ENCODE results near the gene LMOD1. TPM values are rescaled to one million over a fixed set of nuclear protein-coding genes. Genes with fewer than 3 reads are reported as not detected.

Gene LMOD1
- 100 to 1,000 TPM; 347 to 469 TPM for total RNA-seq
- 100 to 1,000 TPM; 368 to 601 TPM for polyA plus RNA-seq
- long read RNA-seq, donor 1, transcript LMOD1-201 (3 exons, 3,970 nt), result major isoform, 51 of 727 reads
- long read RNA-seq, donor 1, partial matches to known transcripts, result 406 of 727 reads
- long read RNA-seq, donor 1, other reads (novel, unspliced or antisense), result 270 of 727 reads
- long read RNA-seq, donor 2, transcript LMOD1-201 (3 exons, 3,970 nt), result major isoform, 76 of 294 reads
- long read RNA-seq, donor 2, partial matches to known transcripts, result 91 of 294 reads
- long read RNA-seq, donor 2, other reads (novel, unspliced or antisense), result 127 of 294 reads

DNA sequence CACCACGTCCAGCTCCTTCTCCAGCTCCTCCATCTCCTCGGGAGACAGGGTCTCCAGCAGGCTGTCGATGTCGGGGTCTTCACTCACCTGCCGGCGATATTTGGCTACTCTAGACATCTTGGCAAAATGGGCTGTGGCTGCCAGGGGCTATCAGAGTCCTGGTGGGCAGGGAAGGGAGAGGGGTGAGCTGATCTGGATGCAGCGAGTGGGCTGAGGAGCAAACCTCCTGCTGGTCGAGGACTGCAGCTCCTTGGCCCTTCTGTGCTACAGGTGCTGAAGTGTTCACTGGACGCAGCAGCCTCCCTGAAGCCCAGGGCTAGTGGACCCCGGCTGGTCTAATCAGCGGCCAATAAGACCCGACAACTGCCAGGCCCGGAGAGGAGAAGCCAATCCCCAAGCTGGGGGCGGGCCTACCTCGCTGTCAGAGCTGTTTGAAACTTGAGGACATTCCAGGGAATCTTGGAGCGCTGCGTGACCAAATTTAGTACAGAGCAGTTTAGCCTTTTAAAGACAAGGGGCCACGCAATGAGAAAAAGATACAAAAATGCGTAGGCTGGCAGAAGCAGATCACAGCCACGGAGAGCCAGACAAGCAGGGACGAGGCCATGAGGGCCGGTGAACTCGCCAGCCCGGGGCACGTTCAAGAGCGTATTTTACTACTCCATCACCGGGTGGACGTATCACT lies at the start of gene LMOD1:
Gene LMOD1, minus strand, starts transcription at position 325 of the 685 bp plus-strand sequence. Its CDS starts 208 bp downstream, at position 117.
- peak within 1 kb of the TSS; percentile 99 for H3K27ac ChIP-seq (ENCODE audit: low read depth in 1 of 2, low read length in 2 of 2)
- intact Hi-C loops (cut with DNase I), result loop anchor here (1.0 to 2.0 kb wide), 3 partner anchors 18 to 50 kb away; no protein-coding TSS in a partner anchor
- H3K4me3 ChIP-seq (ENCODE audit: low read length in 2 of 2), result peak within 1 kb of the TSS; percentile 77 to 100
- no peaks in the 10 kb centered on the region for H3K9me3 ChIP-seq (ENCODE audit: control insufficient read depth, low read length)
- H3K4me1 ChIP-seq (ENCODE audit: control insufficient read depth in 1 of 2, insufficient read depth in 2 of 2, low read length in 2 of 2), result peaks cover 2 to 3% of the 10 kb centered on the region in 2 donors
- no peaks in the 10 kb centered on the region for H3K27me3 ChIP-seq (ENCODE audit: control insufficient read depth in 1 of 2, insufficient read depth in 2 of 2, low read length in 1 of 2)
- ATAC-seq (ENCODE audit: low FRiP score), result peak; percentile 91
- H3K36me3 ChIP-seq (ENCODE audit: control insufficient read depth in 1 of 2, insufficient read depth in 2 of 2, low read length in 1 of 2), result peaks cover 4 to 6% of the 10 kb centered on the region in 2 donors
- peak; percentile 95 to 96 for DNase-seq
- WGBS, 2 donors, result 0 to 1% methylated on average over 28 of the region's 28 CpGs

- ATAC-seq (ENCODE audit: low FRiP score) (no peak), DNase-seq (no peak)
- no peaks in the 10 kb centered on the region for H3K9me3 ChIP-seq (ENCODE audit: control insufficient read depth, low read length)
- intact Hi-C loops (cut with DNase I), result no loop called here
- H3K4me3 ChIP-seq (ENCODE audit: low read length in 2 of 2), result no peak overlapping the region
- H3K27me3 ChIP-seq (ENCODE audit: control insufficient read depth in 1 of 2, insufficient read depth in 2 of 2, low read length in 1 of 2), result no peaks in the 10 kb centered on the region
- 32 to 33% methylated on average over 6 of the region's 6 CpGs for WGBS, 2 donors
- H3K4me1 ChIP-seq (ENCODE audit: control insufficient read depth in 1 of 2, insufficient read depth in 2 of 2, low read length in 2 of 2), result no peaks in the 10 kb centered on the region
- no peak overlapping the region for H3K27ac ChIP-seq (ENCODE audit: low read depth in 1 of 2, low read length in 2 of 2)
- peaks cover 8% of the 10 kb centered on the region in 2 donors for H3K36me3 ChIP-seq (ENCODE audit: control insufficient read depth in 1 of 2, insufficient read depth in 2 of 2, low read length in 1 of 2)
Measured at GRCh38 chr1:201990427-201990826, 44.1 kb upstream of the LMOD1 start.

- intact Hi-C loops (cut with DNase I), result no loop called here
- H3K27ac ChIP-seq (ENCODE audit: low read depth in 1 of 2, low read length in 2 of 2), result no peak overlapping the region
- no peaks in the 10 kb centered on the region for H3K4me1 ChIP-seq (ENCODE audit: control insufficient read depth in 1 of 2, insufficient read depth in 2 of 2, low read length in 2 of 2)
- H3K4me3 ChIP-seq (ENCODE audit: low read length in 2 of 2), result no peak overlapping the region
- H3K36me3 ChIP-seq (ENCODE audit: control insufficient read depth in 1 of 2, insufficient read depth in 2 of 2, low read length in 1 of 2), result peaks cover 8% of the 10 kb centered on the region in 2 donors
- no peaks in the 10 kb centered on the region for H3K9me3 ChIP-seq (ENCODE audit: control insufficient read depth, low read length)
- WGBS, 2 donors, result 93 to 94% methylated on average over 10 of the region's 10 CpGs
- no peak for ATAC-seq (ENCODE audit: low FRiP score)
- DNase-seq, result peak in 1 of 2 donors; percentile 34
- H3K27me3 ChIP-seq (ENCODE audit: control insufficient read depth in 1 of 2, insufficient read depth in 2 of 2, low read length in 1 of 2), result no peaks in the 10 kb centered on the region
Measured at GRCh38 chr1:201989354-201990128, 43.2 kb upstream of the LMOD1 start.

DNA sequence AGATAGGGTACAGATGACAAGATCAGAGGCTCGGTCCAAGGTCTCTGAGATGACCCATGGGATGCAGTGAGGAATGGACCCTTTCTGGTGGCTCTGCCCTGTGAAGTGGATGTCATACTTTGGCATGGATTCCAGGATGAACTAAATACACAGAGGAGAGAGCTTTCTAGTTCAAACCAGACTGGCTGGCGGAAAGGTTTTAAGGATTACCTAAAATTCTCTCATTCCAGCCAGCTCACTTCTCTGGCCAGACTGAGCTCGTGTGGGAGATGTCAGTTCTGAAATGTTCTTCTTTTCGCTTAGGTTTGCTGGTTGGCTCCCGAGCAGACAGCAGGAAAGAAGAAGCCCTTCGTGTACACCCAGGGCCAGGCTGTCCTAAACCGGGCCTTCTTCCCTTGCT lies 42.3 kb upstream of the LMOD1 start:
- intact Hi-C loops (cut with DNase I), result no loop called here
- H3K27ac ChIP-seq (ENCODE audit: low read depth in 1 of 2, low read length in 2 of 2), result no peak overlapping the region
- ATAC-seq (ENCODE audit: low FRiP score) (no peak), DNase-seq (peak in 1 of 2 donors; percentile 31)
- WGBS, 2 donors, result 75 to 86% methylated on average over 7 of the region's 7 CpGs
- no peak overlapping the region for H3K4me3 ChIP-seq (ENCODE audit: low read length in 2 of 2)
- H3K36me3 ChIP-seq (ENCODE audit: control insufficient read depth in 1 of 2, insufficient read depth in 2 of 2, low read length in 1 of 2), result peaks cover 6 to 8% of the 10 kb centered on the region in 2 donors
- no peaks in the 10 kb centered on the region for H3K27me3 ChIP-seq (ENCODE audit: control insufficient read depth in 1 of 2, insufficient read depth in 2 of 2, low read length in 1 of 2)
- H3K4me1 ChIP-seq (ENCODE audit: control insufficient read depth in 1 of 2, insufficient read depth in 2 of 2, low read length in 2 of 2), result no peaks in the 10 kb centered on the region
- H3K9me3 ChIP-seq (ENCODE audit: control insufficient read depth, low read length), result no peaks in the 10 kb centered on the region

- no peaks in the 10 kb centered on the region for H3K9me3 ChIP-seq (ENCODE audit: control insufficient read depth, low read length)
- intact Hi-C loops (cut with DNase I), result no loop called here
- no peak overlapping the region for H3K4me3 ChIP-seq (ENCODE audit: low read length in 2 of 2)
- no peaks in the 10 kb centered on the region for H3K4me1 ChIP-seq (ENCODE audit: control insufficient read depth in 1 of 2, insufficient read depth in 2 of 2, low read length in 2 of 2)
- peaks cover 4 to 5% of the 10 kb centered on the region in 2 donors for H3K36me3 ChIP-seq (ENCODE audit: control insufficient read depth in 1 of 2, insufficient read depth in 2 of 2, low read length in 1 of 2)
- ATAC-seq (ENCODE audit: low FRiP score) (no peak), DNase-seq (no peak)
- 64 to 69% methylated on average over 2 of the region's 2 CpGs for WGBS, 2 donors
- H3K27ac ChIP-seq (ENCODE audit: low read depth in 1 of 2, low read length in 2 of 2), result no peak overlapping the region
- no peaks in the 10 kb centered on the region for H3K27me3 ChIP-seq (ENCODE audit: control insufficient read depth in 1 of 2, insufficient read depth in 2 of 2, low read length in 1 of 2)
Measured at GRCh38 chr1:201985355-201985754, 39.0 kb upstream of the LMOD1 start.

DNA sequence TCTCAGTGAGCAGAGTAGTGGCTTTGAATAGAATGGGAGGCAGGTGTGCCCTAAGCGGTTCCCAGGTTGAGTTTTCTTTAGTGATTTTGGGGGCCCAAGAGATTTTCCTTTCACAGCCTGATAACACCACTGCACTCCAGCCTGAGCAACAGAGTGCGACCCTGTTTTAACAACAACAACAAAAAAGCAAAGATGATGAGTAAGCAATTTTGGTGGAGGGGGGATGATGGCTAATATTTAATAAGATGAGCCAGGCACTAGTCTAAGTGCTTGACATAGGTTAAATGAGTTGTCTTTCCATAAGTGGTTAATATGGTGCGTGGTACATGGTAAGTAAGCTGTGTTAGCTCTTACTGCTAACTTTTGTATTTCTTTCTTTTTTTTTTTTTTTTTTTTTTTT lies 38.1 kb upstream of the LMOD1 start:
- Histone ChIP-seq H3K9me3 (ENCODE audit: control insufficient read depth, low read length) (no peaks in the 10 kb centered on the region), H3K36me3 (ENCODE audit: control insufficient read depth in 1 of 2, insufficient read depth in 2 of 2, low read length in 1 of 2) (peaks cover 3% of the 10 kb centered on the region in 2 donors), H3K4me3 (ENCODE audit: low read length in 2 of 2) (no peak overlapping the region), H3K4me1 (ENCODE audit: control insufficient read depth in 1 of 2, insufficient read depth in 2 of 2, low read length in 2 of 2) (no peaks in the 10 kb centered on the region), H3K27ac (ENCODE audit: low read depth in 1 of 2, low read length in 2 of 2) (no peak overlapping the region), H3K27me3 (ENCODE audit: control insufficient read depth in 1 of 2, insufficient read depth in 2 of 2, low read length in 1 of 2) (no peaks in the 10 kb centered on the region)
- DNase-seq (no peak), ATAC-seq (ENCODE audit: low FRiP score) (no peak)
- intact Hi-C loops (cut with DNase I), result no loop called here
- WGBS, 2 donors, result 86 to 92% methylated on average over 3 of the region's 3 CpGs

DNA sequence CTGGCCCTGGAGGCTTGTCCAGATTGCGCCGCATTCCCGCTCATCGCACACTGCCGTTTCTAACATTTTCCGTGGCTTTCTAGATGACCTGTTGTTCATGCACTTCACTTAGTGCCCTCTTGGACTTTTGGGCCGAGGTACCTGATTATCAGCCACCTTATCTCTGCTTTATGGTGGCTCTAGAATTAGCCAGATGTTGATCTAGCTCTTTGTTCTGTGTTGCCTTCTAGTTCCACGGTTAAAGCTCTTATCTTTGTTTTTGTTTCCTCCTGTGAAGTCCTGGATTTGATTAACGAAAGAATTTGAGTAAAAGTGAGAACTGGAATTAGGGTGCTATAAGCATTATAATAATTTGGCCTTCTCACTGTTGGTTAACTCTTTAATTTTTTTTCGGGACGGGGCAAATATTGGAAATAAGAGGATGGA lies 37.0 kb upstream of the LMOD1 start:
- H3K4me3 ChIP-seq (ENCODE audit: low read length in 2 of 2), result peak overlapping the region; percentile 80 to 91
- no peaks in the 10 kb centered on the region for H3K36me3 ChIP-seq (ENCODE audit: control insufficient read depth in 1 of 2, insufficient read depth in 2 of 2, low read length in 1 of 2)
- ATAC-seq (ENCODE audit: low FRiP score), result no peak
- H3K4me1 ChIP-seq (ENCODE audit: control insufficient read depth in 1 of 2, insufficient read depth in 2 of 2, low read length in 2 of 2), result no peaks in the 10 kb centered on the region
- DNase-seq, result no peak
- H3K9me3 ChIP-seq (ENCODE audit: control insufficient read depth, low read length), result no peaks in the 10 kb centered on the region
- WGBS, 2 donors, result 8 to 9% methylated on average over 11 of the region's 11 CpGs
- H3K27ac ChIP-seq (ENCODE audit: low read depth in 1 of 2, low read length in 2 of 2), result peak overlapping the region in 1 of 2 donors; percentile 70
- H3K27me3 ChIP-seq (ENCODE audit: control insufficient read depth in 1 of 2, insufficient read depth in 2 of 2, low read length in 1 of 2), result no peaks in the 10 kb centered on the region
- intact Hi-C loops (cut with DNase I), result no loop called here

GRCh38 chr1:201982623-201983379 lies 36.5 kb upstream of the LMOD1 start, which contains the start of gene RNPEP:
RNPEP (plus strand) TSS chr1:201982648; CDS start chr1:201982667, 19 bp downstream.
- Histone ChIP-seq H3K36me3 (ENCODE audit: control insufficient read depth in 1 of 2, insufficient read depth in 2 of 2, low read length in 1 of 2) (no peaks in the 10 kb centered on the region), H3K4me1 (ENCODE audit: control insufficient read depth in 1 of 2, insufficient read depth in 2 of 2, low read length in 2 of 2) (no peaks in the 10 kb centered on the region), H3K27ac (ENCODE audit: low read depth in 1 of 2, low read length in 2 of 2) (peak within 1 kb of the TSS in 1 of 2 donors; percentile 70), H3K9me3 (ENCODE audit: control insufficient read depth, low read length) (no peaks in the 10 kb centered on the region), H3K27me3 (ENCODE audit: control insufficient read depth in 1 of 2, insufficient read depth in 2 of 2, low read length in 1 of 2) (no peaks in the 10 kb centered on the region), H3K4me3 (ENCODE audit: low read length in 2 of 2) (peak within 1 kb of the TSS; percentile 80 to 91)
- DNase-seq (peak; percentile 89), ATAC-seq (ENCODE audit: low FRiP score) (peak; percentile 92)
- intact Hi-C loops (cut with DNase I), result no loop called here
- 0% methylated on average over 45 to 80 of the region's 80 CpGs for WGBS, 2 donors
